Stomach (tissue), 4 donors: ENCODE measurements around the gene NCKAP5.

Source experiments
- EP300 ChIP-seq: sonication (generic); formaldehyde crosslinking; IDR thresholded peaks from one replicate; pipeline ENCODE4 v1.6.1; 2017; ENCODE audit warnings: antibody characterized with exemption
- TF ChIP-seq, protein P1 (sequence below), 7 experiments: fragments of 450-650 bp in 4 of 7; fragments of 200-600 bp in 3 of 7; sonication (generic) in 3 of 7; IDR thresholded peaks; one replicate each; pipeline ENCODE4 v1.5.1; 2016 to 2019; ENCODE audit warnings: antibody characterized with exemption in 7 of 7, control low read depth in 2 of 7, mild to moderate bottlenecking in 1 of 7

DNA sequence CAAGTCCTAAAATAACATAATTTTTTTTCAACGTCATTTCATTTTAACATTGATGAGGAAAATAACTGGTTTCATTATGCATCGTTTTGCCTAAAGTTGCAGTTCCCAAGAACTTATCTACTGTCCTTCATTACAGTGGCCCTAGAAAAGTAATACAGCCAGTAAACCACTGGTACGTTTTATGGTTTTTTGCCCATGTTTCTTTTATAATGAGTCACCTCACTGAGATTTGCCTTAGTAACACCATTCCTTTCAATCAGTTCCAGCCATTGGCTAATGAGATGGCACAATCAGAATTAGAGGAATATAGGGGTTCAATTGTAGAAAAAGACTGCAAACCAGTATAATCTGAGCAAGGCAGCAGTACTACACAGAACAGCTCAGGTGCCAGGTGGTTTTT is 475.7 kb downstream of the NCKAP5 start:
- TF ChIP-seq, protein P1, sequence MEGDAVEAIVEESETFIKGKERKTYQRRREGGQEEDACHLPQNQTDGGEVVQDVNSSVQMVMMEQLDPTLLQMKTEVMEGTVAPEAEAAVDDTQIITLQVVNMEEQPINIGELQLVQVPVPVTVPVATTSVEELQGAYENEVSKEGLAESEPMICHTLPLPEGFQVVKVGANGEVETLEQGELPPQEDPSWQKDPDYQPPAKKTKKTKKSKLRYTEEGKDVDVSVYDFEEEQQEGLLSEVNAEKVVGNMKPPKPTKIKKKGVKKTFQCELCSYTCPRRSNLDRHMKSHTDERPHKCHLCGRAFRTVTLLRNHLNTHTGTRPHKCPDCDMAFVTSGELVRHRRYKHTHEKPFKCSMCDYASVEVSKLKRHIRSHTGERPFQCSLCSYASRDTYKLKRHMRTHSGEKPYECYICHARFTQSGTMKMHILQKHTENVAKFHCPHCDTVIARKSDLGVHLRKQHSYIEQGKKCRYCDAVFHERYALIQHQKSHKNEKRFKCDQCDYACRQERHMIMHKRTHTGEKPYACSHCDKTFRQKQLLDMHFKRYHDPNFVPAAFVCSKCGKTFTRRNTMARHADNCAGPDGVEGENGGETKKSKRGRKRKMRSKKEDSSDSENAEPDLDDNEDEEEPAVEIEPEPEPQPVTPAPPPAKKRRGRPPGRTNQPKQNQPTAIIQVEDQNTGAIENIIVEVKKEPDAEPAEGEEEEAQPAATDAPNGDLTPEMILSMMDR (IDR thresholded peaks at IDR 0.05) = no peak
- no peak for TF ChIP-seq EP300
